ENCODE data around the gene PTCH1. TPM values are rescaled to one million over a fixed set of nuclear protein-coding genes. Genes with fewer than 3 reads are reported as not detected.

PTCH1 gene
- polyA plus RNA-seq, 1 experiment = 2.8 TPM

- Histone ChIP-seq H3K4me3 (ENCODE audit: low read depth, low read length) (no peak overlapping the region), H3K27me3 (ENCODE audit: control insufficient read depth, insufficient read depth, low read length) (0 out of 2 replicates have a peak, but pooled peaks cover 1% of the 10 kb centered on the region), H3K36me3 (ENCODE audit: control insufficient read depth, insufficient read depth, low read length) (no peaks in the 10 kb centered on the region)
- no peak for TF ChIP-seq CTCF (IDR thresholded peaks at IDR 0.05; ENCODE audit: insufficient read depth, low read depth, low read length)
- ChIA-PET POLR2A (no interaction called here), CTCF (no interaction called here)
- no peak for DNase-seq (ENCODE audit: low read depth)
Measured at GRCh38 chr9:95552814-95553546, 36.2 kb upstream of the PTCH1 start.

GRCh38 chr9:95552255-95552654 lies 35.5 kb upstream of the PTCH1 start:
- no peak for DNase-seq (ENCODE audit: low read depth)
- CTCF ChIA-PET = no interaction called here
- POLR2A ChIA-PET = no interaction called here
- Histone ChIP-seq H3K27me3 (ENCODE audit: control insufficient read depth, insufficient read depth, low read length) (0 out of 2 replicates have a peak, but pooled peaks cover 1% of the 10 kb centered on the region), H3K36me3 (ENCODE audit: control insufficient read depth, insufficient read depth, low read length) (no peaks in the 10 kb centered on the region), H3K4me3 (ENCODE audit: low read depth, low read length) (no peak overlapping the region)
- TF ChIP-seq CTCF (IDR thresholded peaks at IDR 0.05; ENCODE audit: insufficient read depth, low read depth, low read length) = no peak

GRCh38 chr9:95551406-95551805 lies 34.6 kb upstream of the PTCH1 start:
- Histone ChIP-seq H3K27me3 (ENCODE audit: control insufficient read depth, insufficient read depth, low read length) (0 out of 2 replicates have a peak, but pooled peaks cover 1% of the 10 kb centered on the region), H3K4me3 (ENCODE audit: low read depth, low read length) (no peak overlapping the region), H3K36me3 (ENCODE audit: control insufficient read depth, insufficient read depth, low read length) (no peaks in the 10 kb centered on the region)
- CTCF ChIA-PET = no interaction called here
- no peak for TF ChIP-seq CTCF (IDR thresholded peaks at IDR 0.05; ENCODE audit: insufficient read depth, low read depth, low read length)
- no peak for DNase-seq (ENCODE audit: low read depth)
- POLR2A ChIA-PET = no interaction called here

GRCh38 chr9:95545831-95546567 lies 29.2 kb upstream of the PTCH1 start:
- no peaks in the 10 kb centered on the region for H3K36me3 ChIP-seq (ENCODE audit: control insufficient read depth, insufficient read depth, low read length)
- no peaks in the 10 kb centered on the region for H3K27me3 ChIP-seq (ENCODE audit: control insufficient read depth, insufficient read depth, low read length)
- POLR2A ChIA-PET = no interaction called here
- no peak overlapping the region for H3K4me3 ChIP-seq (ENCODE audit: low read depth, low read length)
- CTCF ChIA-PET = no interaction called here
- no peak for TF ChIP-seq CTCF (IDR thresholded peaks at IDR 0.05; ENCODE audit: insufficient read depth, low read depth, low read length)
- DNase-seq (ENCODE audit: low read depth) = no peak

GRCh38 chr9:95533996-95534680 lies 17.4 kb upstream of the PTCH1 start:
- ChIA-PET CTCF (interaction anchor here (0.7 kb wide), 1 partner anchor 1065 kb away, joined by 3 read pairs; no protein-coding TSS in a partner anchor), POLR2A (no interaction called here)
- no peak for DNase-seq (ENCODE audit: low read depth)
- Histone ChIP-seq H3K4me3 (ENCODE audit: low read depth, low read length) (no peak overlapping the region), H3K36me3 (ENCODE audit: control insufficient read depth, insufficient read depth, low read length) (no peaks in the 10 kb centered on the region), H3K27me3 (ENCODE audit: control insufficient read depth, insufficient read depth, low read length) (peaks cover 3% of the 10 kb centered on the region)
- TF ChIP-seq CTCF (IDR thresholded peaks at IDR 0.05; ENCODE audit: insufficient read depth, low read depth, low read length) = no peak

All from BJ (cell line).